ENCODE measurements around the gene ST8SIA5.

The ST8SIA5 gene

GRCh38 chr18:46675112-46675511 lies 81.7 kb downstream of the ST8SIA5 start:
- DNase-seq (ENCODE audit: low spot score) = no peak
- no peak for TF ChIP-seq CTCF (IDR thresholded peaks at IDR 0.05; ENCODE audit: extremely low read depth, missing control alignments)

- no peak for DNase-seq (ENCODE audit: low spot score)
- TF ChIP-seq CTCF (IDR thresholded peaks at IDR 0.05; ENCODE audit: extremely low read depth, missing control alignments) = no peak
These were observed 84.5 kb downstream of the ST8SIA5 start for GRCh38 chr18:46672062-46672970.

- no peak for TF ChIP-seq CTCF (IDR thresholded peaks at IDR 0.05; ENCODE audit: extremely low read depth, missing control alignments)
- no peak for DNase-seq (ENCODE audit: low spot score)
These were observed 88.2 kb downstream of the ST8SIA5 start for GRCh38 chr18:46668694-46669093.

GRCh38 chr18:46668135-46668534 lies 88.7 kb downstream of the ST8SIA5 start:
- TF ChIP-seq CTCF (IDR thresholded peaks at IDR 0.05; ENCODE audit: extremely low read depth, missing control alignments) = no peak
- DNase-seq (ENCODE audit: low spot score) = no peak

- DNase-seq (ENCODE audit: low spot score) = no peak
- no peak for TF ChIP-seq CTCF (IDR thresholded peaks at IDR 0.05; ENCODE audit: extremely low read depth, missing control alignments)
These were observed 93.3 kb downstream of the ST8SIA5 start for GRCh38 chr18:46663539-46663938.

- no peak for DNase-seq (ENCODE audit: low spot score)
- TF ChIP-seq CTCF (IDR thresholded peaks at IDR 0.05; ENCODE audit: extremely low read depth, missing control alignments) = no peak
These were observed 95.7 kb downstream of the ST8SIA5 start for GRCh38 chr18:46660957-46661749.

GRCh38 chr18:46659484-46659883 lies 97.4 kb downstream of the ST8SIA5 start:
- TF ChIP-seq CTCF (IDR thresholded peaks at IDR 0.05; ENCODE audit: extremely low read depth, missing control alignments) = no peak
- no peak for DNase-seq (ENCODE audit: low spot score)

Measured in GM20000 (cell line).